OCI-LY7 (cell line): ENCODE data around the gene ADAM15. TPM values are rescaled to one million over a fixed set of nuclear protein-coding genes. Genes with fewer than 3 reads are reported as not detected.

ENCODE experiments used
- BruUV-seq: library from RNA; stranded (reverse); fragments of 400-500 nt; replicated peaks from 2 replicates; lab custom pipeline; 2021; lab: Mats Ljungman, UMichigan
- CTCF ChIA-PET: fragments of 300-600 bp; sonication (Branson Sonifier 250); formaldehyde crosslinking; loops from one replicate; lab custom pipeline; 2022; ENCODE audit warnings: antibody characterized with exemption; ENCODE audit not compliant: unreplicated experiment; lab: Charles Lee
- POLR2A ChIA-PET: fragments of 300-600 bp; sonication (Branson Sonifier 250); formaldehyde crosslinking; loops from one replicate; lab custom pipeline; 2022; ENCODE audit warnings: antibody characterized with exemption; lab: Charles Lee
- DNase-seq: peaks from one replicate; pipeline ENCODE4 v3.0.0-alpha.2; 2015; ENCODE audit warnings: low spot score
- H2AFZ ChIP-seq: fragments of 200-600 bp; sonication (generic), shearing (Covaris generic); 2 replicates; pipeline ENCODE4 v1.6.1; 2014; ENCODE audit warnings: mild to moderate bottlenecking, antibody characterized with exemption, low read length, moderate library complexity
- H3K27ac ChIP-seq: fragments of 200-600 bp; sonication (generic); 2 replicates; pipeline ENCODE4 v1.5.1; 2014; ENCODE audit warnings: mixed run types, low read depth, mild to moderate bottlenecking, moderate library complexity, low read length, inconsistent platforms; ENCODE audit not compliant: poor library complexity, severe bottlenecking
- H3K36me3 ChIP-seq: fragments of 200-600 bp; sonication (generic); 2 replicates; pipeline ENCODE4 v1.6.1; 2014; ENCODE audit warnings: mild to moderate bottlenecking, antibody characterized with exemption, low read length, moderate library complexity, mixed read lengths; ENCODE audit not compliant: insufficient read depth
- H3K4me1 ChIP-seq: fragments of 200-600 bp; sonication (generic); 2 replicates; pipeline ENCODE4 v1.5.1; 2014; ENCODE audit warnings: mild to moderate bottlenecking, low read length; ENCODE audit not compliant: insufficient read depth, poor library complexity, severe bottlenecking
- H3K4me2 ChIP-seq: fragments of 200-600 bp; sonication (generic); 2 replicates; pipeline ENCODE4 v1.6.1; 2014; ENCODE audit warnings: mild to moderate bottlenecking, low read length
- H3K4me3 ChIP-seq: fragments of 200-600 bp; sonication (generic); 2 replicates; pipeline ENCODE4 v1.5.1; 2014; ENCODE audit warnings: mild to moderate bottlenecking, low read depth, low read length; ENCODE audit not compliant: poor library complexity, severe bottlenecking
- H3K79me2 ChIP-seq: fragments of 200-600 bp; sonication (generic); 2 replicates; pipeline ENCODE4 v1.6.1; 2016; ENCODE audit warnings: low read depth, mild to moderate bottlenecking, low read length, moderate library complexity, mixed read lengths; ENCODE audit not compliant: insufficient read depth
- H3K9me2 ChIP-seq: fragments of 200-600 bp; sonication (generic); 2 replicates; pipeline ENCODE4 v1.6.1; 2016; ENCODE audit warnings: mild to moderate bottlenecking, low read length, mixed read lengths; ENCODE audit not compliant: insufficient read depth
- H3K9me3 ChIP-seq: fragments of 200-600 bp; sonication (generic); 2 replicates; pipeline ENCODE4 v1.6.1; 2014; ENCODE audit warnings: mild to moderate bottlenecking, mixed run types, low read length, mixed read lengths
- H4K20me1 ChIP-seq: fragments of 200-600 bp; sonication (generic); 2 replicates; pipeline ENCODE4 v1.6.1; 2014; ENCODE audit warnings: mild to moderate bottlenecking, antibody characterized with exemption, low read length, moderate library complexity, mixed read lengths; ENCODE audit not compliant: insufficient read depth
- CTCF ChIP-seq: fragments of 200-600 bp; sonication (generic); conservative IDR thresholded peaks from 2 replicates; pipeline ENCODE4 v1.5.1; 2014; ENCODE audit warnings: mild to moderate bottlenecking, antibody characterized with exemption, low read length, moderate library complexity, mixed read lengths
- EZH2phosphoT487 ChIP-seq: fragments of 200-600 bp; sonication (generic); IDR thresholded peaks from 2 replicates; pipeline ENCODE4 v1.6.1; 2018; ENCODE audit warnings: low read depth, borderline replicate concordance, mild to moderate bottlenecking, mixed run types, antibody characterized with exemption, low read length, moderate library complexity, mixed read lengths
- intact Hi-C: fragments of 100-400 bp; cut with micrococcal nuclease; formaldehyde crosslinking; loops from one replicate; pipeline ENCODE4 v1.10.0; 2022; ENCODE audit not compliant: unreplicated experiment
- total RNA-seq, 2 experiments: library from RNA; depleted of rRNA in 1 of 2; stranded (reverse); fragments of >200 nt in 1 of 2; shearing (Covaris generic) in 1 of 2; gene quantifications; 2 replicates each; pipeline ENCODE4 v1.2.3, GENCODE V29; 2014 to 2022

The ADAM15 gene
- total RNA-seq, 2 experiments from 2014 or later: 19.7 to 56.1 TPM

- H3K79me2 ChIP-seq: peaks cover 7% of the 10 kb centered on the region; the same call in 1 of the 2 replicates
- peak overlapping the region; percentile 90 for H3K4me2 ChIP-seq
- no peaks in the 10 kb centered on the region for H3K9me2 ChIP-seq
- intact Hi-C loops: loop anchor here (5.0 kb wide), 4 partner anchors 82 to 457 kb away; partner anchors contain the start of genes ADAR, FLAD1 and PYGO2
- peaks cover 32% of the 10 kb centered on the region for H3K4me1 ChIP-seq
- H3K4me3 ChIP-seq: peak overlapping the region; percentile 84
- H3K36me3 ChIP-seq: peaks cover 10% of the 10 kb centered on the region; the same call in 1 of the 2 replicates
- peak; percentile 58 for DNase-seq
- H3K27ac ChIP-seq: no peak overlapping the region
- TF ChIP-seq EZH2phosphoT487 (no peak), CTCF (no peak)
- no peaks in the 10 kb centered on the region for H3K9me3 ChIP-seq
- peak overlapping the region; percentile 66; the same call in 1 of the 2 replicates for H2AFZ ChIP-seq
- TSS peak; percentile 88 for BruUV-seq
- no peaks in the 10 kb centered on the region for H4K20me1 ChIP-seq
- POLR2A ChIA-PET: interaction anchor here (1.1 to 1.5 kb wide), 4 partner anchors 13 to 21 kb away, joined by 3 to 5 read pairs (median 4); partner anchors contain the start of gene ADAM15
- CTCF ChIA-PET: no interaction called here
Observed at GRCh38 chr1:155064111-155064831, 13.2 kb downstream of the ADAM15 start.

DNA sequence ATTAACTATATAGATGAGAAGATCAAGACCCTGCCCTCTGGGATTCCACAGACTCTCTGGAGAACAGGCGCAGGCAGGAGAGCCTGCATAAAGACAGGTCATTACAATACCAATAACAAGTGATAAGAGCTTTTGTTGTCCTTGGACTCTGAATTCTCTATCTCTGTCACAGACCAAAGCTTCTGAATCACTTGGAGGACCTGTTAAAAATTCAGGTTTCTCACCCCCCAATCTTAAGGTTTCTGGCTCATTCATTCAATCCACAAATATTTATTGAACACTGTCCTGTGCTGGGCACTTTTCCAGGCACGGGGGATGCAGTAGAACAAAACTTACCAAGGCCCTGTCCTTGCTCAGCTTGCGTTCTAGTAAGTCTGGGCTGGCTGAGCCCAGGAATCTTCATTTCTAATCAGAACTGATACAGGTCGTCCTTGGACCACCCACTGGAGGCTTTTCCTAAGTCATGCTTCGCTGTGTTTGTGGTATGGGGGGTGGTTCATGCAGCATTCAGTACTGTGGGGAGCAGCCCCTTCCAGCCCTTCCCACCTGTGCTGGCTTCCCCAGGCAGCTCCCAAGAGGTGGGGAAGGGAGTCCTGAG, 13.8 kb downstream of the ADAM15 start:
- no peak overlapping the region for H3K27ac ChIP-seq
- ChIA-PET CTCF (no interaction called here), POLR2A (interaction anchor here (1.1 to 1.4 kb wide), 2 partner anchors 14 to 17 kb away, joined by 4 read pairs; partner anchors contain the start of gene ADAM15)
- H3K36me3 ChIP-seq: peaks cover 16% of the 10 kb centered on the region; the same call in 1 of the 2 replicates
- no peaks in the 10 kb centered on the region for H4K20me1 ChIP-seq
- peak overlapping the region; percentile 84 for H3K4me3 ChIP-seq
- peaks cover 7% of the 10 kb centered on the region; the same call in 1 of the 2 replicates for H3K79me2 ChIP-seq
- no peak overlapping the region for H2AFZ ChIP-seq
- TF ChIP-seq EZH2phosphoT487 (no peak), CTCF (no peak)
- no peak for DNase-seq
- H3K4me1 ChIP-seq: peaks cover 33% of the 10 kb centered on the region
- H3K9me2 ChIP-seq: no peaks in the 10 kb centered on the region
- H3K4me2 ChIP-seq: peak overlapping the region; percentile 90
- intact Hi-C loops: loop anchor here (5.0 kb wide), 4 partner anchors 83 to 458 kb away; partner anchors contain the start of genes ADAR, FLAD1 and PYGO2
- H3K9me3 ChIP-seq: no peaks in the 10 kb centered on the region
- BruUV-seq: no TSS peak
